H9 (cell line): ENCODE data around the gene RANBP3. TPM values are rescaled to one million over a fixed set of nuclear protein-coding genes. Genes with fewer than 3 reads are reported as not detected.

ENCODE experiments used
- DNase-seq: peaks from one replicate; pipeline ENCODE4 v3.0.0-alpha.2; 2017
- H2AFZ ChIP-seq: one replicate; pipeline ENCODE4 v1.6.1; 2013; ENCODE audit warnings: mild to moderate bottlenecking, low read length, control low read depth, moderate library complexity
- H2AK5ac ChIP-seq: 2 replicates; pipeline ENCODE4 v1.6.1; 2013; ENCODE audit warnings: low read length, control low read depth, mixed read lengths; ENCODE audit not compliant: insufficient read length
- H2BK120ac ChIP-seq: one replicate; pipeline ENCODE4 v1.6.1; 2013; ENCODE audit warnings: low read depth, mild to moderate bottlenecking, low read length, control low read depth, inconsistent platforms; ENCODE audit not compliant: poor library complexity, severe bottlenecking
- H2BK12ac ChIP-seq: 2 replicates; pipeline ENCODE4 v1.6.1; 2013; ENCODE audit warnings: low read length, control low read depth, mixed read lengths, low read depth; ENCODE audit not compliant: insufficient read length
- H2BK15ac ChIP-seq: 2 replicates; pipeline ENCODE4 v1.6.1; 2013; ENCODE audit warnings: low read depth, low read length, control low read depth
- H2BK20ac ChIP-seq: one replicate; pipeline ENCODE4 v1.6.1; 2013; ENCODE audit warnings: low read depth, mild to moderate bottlenecking, low read length, control low read depth, inconsistent platforms; ENCODE audit not compliant: poor library complexity, severe bottlenecking
- H2BK5ac ChIP-seq: 2 replicates; pipeline ENCODE4 v1.6.1; 2013; ENCODE audit warnings: low read length, control low read depth, mixed read lengths; ENCODE audit not compliant: insufficient read length
- H3K14ac ChIP-seq: 2 replicates; pipeline ENCODE4 v1.6.1; 2013; ENCODE audit warnings: low read length, control low read depth; ENCODE audit not compliant: insufficient read depth
- H3K18ac ChIP-seq: 2 replicates; pipeline ENCODE4 v1.6.1; 2013; ENCODE audit warnings: low read depth, mild to moderate bottlenecking, mixed read lengths, low read length, control low read depth; ENCODE audit not compliant: insufficient read length
- H3K23ac ChIP-seq: 2 replicates; pipeline ENCODE4 v1.6.1; 2013; ENCODE audit warnings: low read length, control low read depth, mixed read lengths, low read depth; ENCODE audit not compliant: insufficient read length
- H3K23me2 ChIP-seq: 2 replicates; pipeline ENCODE4 v1.6.1; 2013; ENCODE audit warnings: low read depth, mild to moderate bottlenecking, mixed read lengths, low read length, control low read depth; ENCODE audit not compliant: insufficient read length, poor library complexity, severe bottlenecking
- H3K27ac ChIP-seq: 2 replicates; pipeline ENCODE4 v1.5.1; 2013; ENCODE audit warnings: low read length, control low read depth, mixed read lengths, low read depth; ENCODE audit not compliant: insufficient read length
- H3K27me3 ChIP-seq: 2 replicates; pipeline ENCODE4 v1.6.1; 2013; ENCODE audit warnings: low read length, control low read depth, inconsistent platforms; ENCODE audit not compliant: insufficient read depth
- H3K4ac ChIP-seq: 2 replicates; pipeline ENCODE4 v1.6.1; 2013; ENCODE audit warnings: low read depth, mild to moderate bottlenecking, control low read depth, inconsistent platforms, low read length, moderate library complexity
- H3K4me1 ChIP-seq: 2 replicates; pipeline ENCODE4 v1.6.1; 2013; ENCODE audit warnings: low read length, control low read depth, inconsistent platforms; ENCODE audit not compliant: insufficient read depth
- H3K4me2 ChIP-seq: 2 replicates; pipeline ENCODE4 v1.6.1; 2013; ENCODE audit warnings: low read length, control low read depth, mixed read lengths; ENCODE audit not compliant: insufficient read length, insufficient read depth
- H3K56ac ChIP-seq: 2 replicates; pipeline ENCODE4 v1.6.1; 2013; ENCODE audit warnings: low read depth, mild to moderate bottlenecking, mixed read lengths, low read length, control low read depth; ENCODE audit not compliant: insufficient read length
- H3K79me1 ChIP-seq: 2 replicates; pipeline ENCODE4 v1.6.1; 2013; ENCODE audit warnings: low read depth, mild to moderate bottlenecking, moderate library complexity, low read length, control low read depth, inconsistent platforms; ENCODE audit not compliant: insufficient read depth, poor library complexity, severe bottlenecking
- H3K79me2 ChIP-seq: 2 replicates; pipeline ENCODE4 v1.6.1; 2013; ENCODE audit warnings: low read length, control low read depth, inconsistent platforms; ENCODE audit not compliant: insufficient read depth
- H3K9ac ChIP-seq: 2 replicates; pipeline ENCODE4 v1.6.1; 2013; ENCODE audit warnings: low read length, control low read depth, mixed read lengths; ENCODE audit not compliant: insufficient read length; ENCODE audit errors: extremely low read depth
- H3K9me3 ChIP-seq: one replicate; pipeline ENCODE4 v1.6.1; 2013; ENCODE audit warnings: low read depth, low read length, inconsistent platforms; ENCODE audit not compliant: control insufficient read depth
- H3T11ph ChIP-seq: one replicate; pipeline ENCODE4 v1.6.1; 2013; ENCODE audit warnings: mild to moderate bottlenecking, low read length, control low read depth, inconsistent platforms
- H4K20me1 ChIP-seq: one replicate; pipeline ENCODE4 v1.6.1; 2013; ENCODE audit not compliant: control insufficient read depth, insufficient read length, insufficient read depth
- H4K5ac ChIP-seq: 2 replicates; pipeline ENCODE4 v1.6.1; 2013; ENCODE audit warnings: low read depth, mild to moderate bottlenecking, mixed read lengths, low read length, control low read depth; ENCODE audit not compliant: insufficient read length
- H4K8ac ChIP-seq: replicated peaks from 2 replicates; pipeline ENCODE4 v1.6.1; 2013; ENCODE audit warnings: low read length, control low read depth, mixed read lengths, low read depth; ENCODE audit not compliant: insufficient read length
- H4K91ac ChIP-seq: 2 replicates; pipeline ENCODE4 v1.6.1; 2013; ENCODE audit warnings: low read depth, mild to moderate bottlenecking, moderate library complexity, mixed read lengths, low read length, control low read depth; ENCODE audit not compliant: insufficient read length
- H3K27ac Mint-ChIP-seq, 3 experiments: 2 replicates in 2 of 3; 3 replicates in 1 of 3; pipeline ENCODE4 v1.8.0; 2020 to 2021; ENCODE audit warnings: mixed read lengths in 3 of 3, mild to moderate bottlenecking in 1 of 3, moderate library complexity in 1 of 3
- H3K27me3 Mint-ChIP-seq: 2 replicates; pipeline ENCODE4 v1.8.0; 2021; ENCODE audit warnings: low read depth, mild to moderate bottlenecking, moderate library complexity, mixed read lengths
- H3K36me3 Mint-ChIP-seq, 3 experiments: 2 replicates in 2 of 3; 3 replicates in 1 of 3; pipeline ENCODE4 v1.8.0; 2020 to 2021; ENCODE audit warnings: low read depth in 3 of 3, mixed read lengths in 3 of 3; ENCODE audit not compliant: insufficient read depth in 1 of 3
- H3K4me1 Mint-ChIP-seq, 2 experiments: 2 replicates each; pipeline ENCODE4 v1.8.0; 2020; ENCODE audit warnings: mixed read lengths in 2 of 2
- H3K4me3 Mint-ChIP-seq, 2 experiments: 2 replicates in 1 of 2; 3 replicates in 1 of 2; pipeline ENCODE4 v1.8.0; 2020 to 2021; ENCODE audit warnings: mild to moderate bottlenecking in 2 of 2, mixed read lengths in 2 of 2, moderate library complexity in 1 of 2
- H3K9me3 Mint-ChIP-seq, 2 experiments: 2 replicates in 1 of 2; 3 replicates in 1 of 2; pipeline ENCODE4 v1.8.0; 2020; ENCODE audit warnings: mild to moderate bottlenecking in 2 of 2, mixed read lengths in 2 of 2, moderate library complexity in 1 of 2
- WGBS: extraction: QIAGEN DNeasy Blood & Tissue Kit; methylation state at CpG from one replicate; pipeline ENCODE4 v1.1.7; 2013; ENCODE audit warnings: missing lambda C conversion rate, low lambda C conversion rate, mixed read lengths; ENCODE audit not compliant: insufficient read length; ENCODE audit errors: extremely low coverage; 5-methylcytosine and 5-hydroxymethylcytosine counted together
- total RNA-seq: library from RNA; stranded (reverse); gene quantifications from 2 replicates; pipeline ENCODE4 v1.2.1, GENCODE V29; 2021
- TF ChIP-seq, protein P1 (sequence below): fragments of 200-600 bp; sonication (generic); conservative IDR thresholded peaks from 3 replicates; pipeline ENCODE4 v1.8.0; 2021; ENCODE audit warnings: antibody characterized with exemption, mild to moderate bottlenecking

RANBP3 gene
- total RNA-seq, 1 experiment from 2014 or later, result 86.5 TPM

DNA sequence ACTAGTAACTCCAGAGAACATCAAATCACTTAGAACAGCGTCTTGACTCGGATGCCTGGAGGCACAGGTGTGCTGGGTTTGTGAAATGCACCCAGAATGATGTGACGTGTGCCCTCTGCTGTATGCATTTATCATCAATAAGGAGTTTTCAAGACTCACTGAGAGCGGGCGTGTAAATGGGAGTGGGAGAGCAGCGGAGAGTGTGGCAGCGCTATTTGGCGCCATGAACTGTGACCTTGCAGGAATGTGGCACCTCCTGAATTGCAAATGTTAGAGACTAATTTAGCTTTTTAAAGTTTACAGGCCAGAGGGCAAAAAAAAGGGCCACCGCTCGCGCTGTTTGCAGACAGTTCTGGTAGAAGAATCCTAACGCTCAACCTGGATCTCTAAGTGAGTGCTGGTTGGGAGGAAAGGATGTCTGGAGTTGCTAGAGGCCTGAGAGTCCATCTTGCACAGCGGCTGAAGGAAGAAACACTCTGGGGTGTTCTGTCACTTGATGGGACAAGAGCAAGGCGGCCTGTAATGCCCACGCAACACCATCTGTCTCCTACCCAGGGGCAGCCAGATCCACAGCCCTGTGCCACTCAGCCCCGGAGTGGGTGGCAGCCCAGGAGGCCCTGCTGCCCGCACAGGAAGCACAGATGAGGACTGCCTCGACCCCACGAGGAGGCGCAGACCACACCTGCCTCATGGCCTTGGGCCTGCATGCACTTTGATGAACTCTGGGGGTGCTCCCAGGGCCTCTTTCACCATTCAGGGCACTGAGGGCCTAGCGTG lies 19.7 kb downstream of the RANBP3 start:
- Mint-ChIP-seq H3K27me3 (no peaks in the 10 kb centered on the region), H3K4me1 (peaks cover 67 to 68% of the 10 kb centered on the region in 2 experiments), H3K4me3 (no peak overlapping the region; a peak in 1 of 5 replicates), H3K36me3 (no peaks in the 10 kb centered on the region), H3K27ac (peak overlapping the region; percentile 3 to 73 (median 73); a peak in 4 of 7 replicates), H3K9me3 (no peaks in the 10 kb centered on the region)
- H3K79me2 ChIP-seq, result peaks cover 38% of the 10 kb centered on the region; the same call in 1 of the 2 replicates
- H2AFZ ChIP-seq, result no peak overlapping the region
- no peak overlapping the region for H2BK15ac ChIP-seq
- H3K27me3 ChIP-seq, result no peaks in the 10 kb centered on the region
- H3K4ac ChIP-seq, result no peak overlapping the region
- H4K20me1 ChIP-seq, result no peaks in the 10 kb centered on the region
- whole genome bisulfite sequencing, result no CpG with 5 or more reads among the region's 21 CpGs
- no peak overlapping the region for H3K27ac ChIP-seq
- no peak overlapping the region for H2BK5ac ChIP-seq
- no peak overlapping the region for H4K8ac ChIP-seq
- peak overlapping the region; percentile 0; the same call in 1 of the 2 replicates for H3K14ac ChIP-seq
- H4K5ac ChIP-seq, result no peak overlapping the region
- H3K9ac ChIP-seq, result no peak overlapping the region
- H2AK5ac ChIP-seq, result no peak overlapping the region
- H3K4me1 ChIP-seq, result peaks cover 19% of the 10 kb centered on the region
- H4K91ac ChIP-seq, result no peak overlapping the region
- TF ChIP-seq, protein P1, sequence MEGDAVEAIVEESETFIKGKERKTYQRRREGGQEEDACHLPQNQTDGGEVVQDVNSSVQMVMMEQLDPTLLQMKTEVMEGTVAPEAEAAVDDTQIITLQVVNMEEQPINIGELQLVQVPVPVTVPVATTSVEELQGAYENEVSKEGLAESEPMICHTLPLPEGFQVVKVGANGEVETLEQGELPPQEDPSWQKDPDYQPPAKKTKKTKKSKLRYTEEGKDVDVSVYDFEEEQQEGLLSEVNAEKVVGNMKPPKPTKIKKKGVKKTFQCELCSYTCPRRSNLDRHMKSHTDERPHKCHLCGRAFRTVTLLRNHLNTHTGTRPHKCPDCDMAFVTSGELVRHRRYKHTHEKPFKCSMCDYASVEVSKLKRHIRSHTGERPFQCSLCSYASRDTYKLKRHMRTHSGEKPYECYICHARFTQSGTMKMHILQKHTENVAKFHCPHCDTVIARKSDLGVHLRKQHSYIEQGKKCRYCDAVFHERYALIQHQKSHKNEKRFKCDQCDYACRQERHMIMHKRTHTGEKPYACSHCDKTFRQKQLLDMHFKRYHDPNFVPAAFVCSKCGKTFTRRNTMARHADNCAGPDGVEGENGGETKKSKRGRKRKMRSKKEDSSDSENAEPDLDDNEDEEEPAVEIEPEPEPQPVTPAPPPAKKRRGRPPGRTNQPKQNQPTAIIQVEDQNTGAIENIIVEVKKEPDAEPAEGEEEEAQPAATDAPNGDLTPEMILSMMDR, result no peak
- H3K23me2 ChIP-seq, result no peaks in the 10 kb centered on the region
- H3K4me2 ChIP-seq, result no peak overlapping the region
- H3K79me1 ChIP-seq, result peaks cover 4% of the 10 kb centered on the region
- H2BK20ac ChIP-seq, result no peak overlapping the region
- DNase-seq, result no peak
- H2BK12ac ChIP-seq, result no peak overlapping the region
- H2BK120ac ChIP-seq, result no peak overlapping the region
- H3K18ac ChIP-seq, result no peak overlapping the region
- no peak overlapping the region for H3K56ac ChIP-seq
- H3K9me3 ChIP-seq, result no peaks in the 10 kb centered on the region
- no peak overlapping the region for H3K23ac ChIP-seq
- no peak overlapping the region for H3T11ph ChIP-seq
